IPS DF 4.7 (cell line): ENCODE data around the gene TWIST2.

Experiments
- DNase-seq: peaks from one replicate; pipeline ENCODE4 v3.0.0-alpha.2; 2013; ENCODE audit warnings: low spot score; ENCODE audit errors: extremely low read depth

Gene TWIST2

GRCh38 chr2:238855891-238856580 is 8.2 kb downstream of the TWIST2 start:
- no peak for DNase-seq

DNA sequence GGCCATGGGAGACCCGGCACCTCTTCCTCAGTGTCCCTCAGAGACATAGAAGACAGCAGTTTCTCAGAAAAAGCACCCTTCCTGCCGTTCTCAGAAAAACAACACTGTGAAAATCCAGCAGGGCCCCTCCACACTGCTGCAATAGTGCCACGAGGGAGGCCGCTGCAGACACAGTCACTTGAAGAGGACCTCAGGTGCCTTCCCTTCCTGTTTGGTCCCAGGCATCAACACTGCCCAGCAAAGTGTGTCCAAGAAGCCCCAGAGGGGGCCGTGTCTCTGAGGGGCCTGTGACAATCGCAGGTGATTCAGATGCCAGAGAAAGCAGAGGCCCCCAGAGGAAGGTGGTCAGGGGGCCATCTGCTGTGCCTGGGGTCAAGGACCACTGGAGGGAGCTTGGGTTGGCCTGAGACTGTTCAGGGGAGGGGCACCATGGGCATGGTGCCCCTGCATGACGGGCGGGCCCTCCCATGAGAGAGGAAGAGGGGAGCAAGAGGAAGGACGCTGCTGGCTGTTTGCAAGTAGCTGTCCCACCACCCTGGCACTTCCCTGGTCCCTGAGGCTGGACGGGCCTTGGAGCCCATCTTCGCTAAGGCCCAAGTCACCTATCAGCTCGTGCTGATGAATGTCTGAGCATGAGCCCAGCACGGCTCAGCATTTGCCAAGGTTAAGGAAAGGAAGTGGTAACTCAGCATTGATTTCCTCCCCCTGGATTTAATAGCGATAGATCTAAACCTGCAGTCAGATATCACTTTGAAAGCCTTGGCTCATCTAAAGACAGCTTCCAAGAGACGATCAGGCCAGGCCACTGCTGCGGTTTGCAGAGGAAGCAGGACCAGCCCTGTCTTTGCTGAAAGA is 9.1 kb downstream of the TWIST2 start:
- DNase-seq = no peak

DNA sequence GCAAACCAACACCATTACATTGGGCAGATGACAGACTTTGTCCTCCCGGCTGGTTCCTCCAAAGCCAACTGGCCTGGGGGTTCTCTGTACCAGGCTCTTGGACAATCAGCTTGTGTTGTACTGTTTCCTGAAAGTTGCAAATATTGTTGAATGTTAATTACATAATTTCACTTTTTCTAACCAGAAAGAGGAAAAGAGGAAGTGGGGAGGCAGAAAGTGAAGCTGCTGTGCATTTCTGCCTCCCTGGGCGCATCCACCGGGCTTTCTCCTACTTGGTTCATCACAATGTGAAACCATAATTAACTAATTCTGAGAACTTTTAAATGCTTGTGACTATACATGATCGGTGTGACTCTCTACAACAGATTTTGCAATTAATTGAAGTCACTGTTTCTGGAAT is 10.1 kb downstream of the TWIST2 start:
- DNase-seq = no peak

- no peak for DNase-seq
Measured at GRCh38 chr2:238859636-238860347, 11.9 kb downstream of the TWIST2 start.

- DNase-seq = no peak
Measured at GRCh38 chr2:238861013-238861730, 13.3 kb downstream of the TWIST2 start.

- DNase-seq = no peak
Measured at GRCh38 chr2:238861766-238862315, 14.0 kb downstream of the TWIST2 start.

GRCh38 chr2:238862701-238863100 is 14.8 kb downstream of the TWIST2 start:
- no peak for DNase-seq

- no peak for DNase-seq
Measured at GRCh38 chr2:238863231-238863630, 15.3 kb downstream of the TWIST2 start.

DNA sequence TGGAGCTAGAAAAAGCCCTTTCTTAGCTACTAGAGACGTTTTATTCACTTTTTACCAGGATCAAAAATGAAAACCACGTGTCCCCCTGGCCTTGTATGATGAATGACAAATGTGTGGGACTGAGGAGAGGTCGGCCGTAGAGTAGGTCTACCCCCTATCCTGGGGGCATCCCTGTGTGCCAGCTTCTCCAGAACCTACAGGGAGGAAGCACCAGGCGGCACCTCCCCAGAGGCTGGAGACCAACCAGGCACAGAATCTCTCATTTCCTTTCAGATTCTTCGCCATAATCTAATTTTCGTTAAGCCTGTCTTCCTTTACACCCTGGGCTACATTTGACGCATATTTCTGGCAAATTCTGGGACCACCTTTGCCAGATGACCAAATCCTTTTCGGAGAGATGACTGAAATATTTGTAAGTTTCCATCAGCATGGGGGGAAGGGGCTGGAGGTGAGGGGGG is 15.9 kb downstream of the TWIST2 start:
- no peak for DNase-seq

DNA sequence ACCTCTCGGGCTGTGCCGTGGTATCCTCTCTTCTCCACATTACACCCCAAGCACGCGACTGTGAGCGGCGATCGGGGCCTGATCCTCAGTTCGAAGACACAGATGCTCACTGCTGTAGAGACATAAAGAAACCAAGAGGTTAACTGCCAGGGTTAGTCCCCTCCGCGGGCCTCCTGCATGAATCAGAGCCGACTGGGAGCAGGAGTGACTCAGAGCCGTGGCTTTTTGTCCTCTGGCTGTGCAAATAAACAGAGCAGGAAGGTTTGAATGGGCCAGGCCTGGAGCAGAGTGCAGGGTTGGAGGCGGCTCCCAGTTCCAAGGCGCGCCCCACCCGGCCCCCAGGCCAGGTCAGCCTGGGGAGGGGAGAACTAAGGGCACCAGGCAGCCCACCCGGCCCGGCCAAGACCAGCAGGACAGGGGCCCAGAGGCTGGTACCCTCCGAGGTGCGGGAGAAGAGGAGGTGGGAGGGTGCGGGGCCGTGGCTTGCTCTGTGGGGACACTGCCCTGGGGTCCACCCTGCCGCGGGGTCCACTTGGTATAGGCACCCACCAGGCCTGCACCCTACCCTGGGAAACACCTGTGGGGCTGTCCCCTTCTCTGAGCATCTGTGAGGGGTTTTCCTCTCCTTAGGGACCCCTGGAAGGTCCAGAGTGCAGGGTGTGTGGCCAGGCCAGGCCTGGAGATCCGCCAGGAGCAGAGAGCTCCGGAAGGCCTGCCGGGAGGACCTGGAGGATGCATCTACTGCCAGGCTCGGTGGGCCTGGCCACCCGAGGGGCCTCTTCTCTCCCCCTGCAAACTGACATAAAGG is 16.5 kb downstream of the TWIST2 start:
- DNase-seq = peak; percentile 71

DNA sequence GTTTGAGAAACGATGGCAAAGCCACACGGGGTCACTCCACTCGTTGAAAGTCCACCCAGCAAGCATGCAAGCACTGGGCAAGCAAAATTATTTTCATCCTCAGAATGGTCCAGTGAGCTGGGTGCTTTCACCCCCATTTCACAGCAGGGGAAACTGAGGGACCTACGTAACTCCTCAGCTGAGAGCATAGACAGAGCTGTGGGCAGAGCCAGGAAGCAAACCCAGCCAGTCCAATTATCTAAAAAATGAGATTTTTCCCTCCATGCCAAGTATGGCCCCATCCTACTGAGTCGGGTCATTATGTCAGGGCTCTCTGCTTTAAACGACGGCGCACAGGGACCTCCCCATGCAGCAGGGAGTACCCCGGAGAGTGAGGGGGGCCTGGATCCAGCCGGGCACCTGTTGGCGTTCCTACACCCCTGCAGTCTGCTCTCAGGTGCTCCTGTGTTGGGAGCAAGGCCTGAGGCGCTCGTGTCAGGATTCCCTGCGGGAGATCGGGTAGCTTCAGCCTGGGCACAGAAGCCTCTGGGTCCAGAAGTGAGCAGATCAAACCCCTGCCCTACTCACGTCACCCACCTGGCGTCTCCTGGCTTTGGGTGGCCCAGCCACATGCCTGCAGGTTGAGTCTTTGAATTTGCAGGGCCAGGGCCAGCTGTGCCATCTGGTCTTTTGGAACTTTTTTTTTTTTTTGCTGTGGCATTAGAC is 17.3 kb downstream of the TWIST2 start:
- no peak for DNase-seq

DNA sequence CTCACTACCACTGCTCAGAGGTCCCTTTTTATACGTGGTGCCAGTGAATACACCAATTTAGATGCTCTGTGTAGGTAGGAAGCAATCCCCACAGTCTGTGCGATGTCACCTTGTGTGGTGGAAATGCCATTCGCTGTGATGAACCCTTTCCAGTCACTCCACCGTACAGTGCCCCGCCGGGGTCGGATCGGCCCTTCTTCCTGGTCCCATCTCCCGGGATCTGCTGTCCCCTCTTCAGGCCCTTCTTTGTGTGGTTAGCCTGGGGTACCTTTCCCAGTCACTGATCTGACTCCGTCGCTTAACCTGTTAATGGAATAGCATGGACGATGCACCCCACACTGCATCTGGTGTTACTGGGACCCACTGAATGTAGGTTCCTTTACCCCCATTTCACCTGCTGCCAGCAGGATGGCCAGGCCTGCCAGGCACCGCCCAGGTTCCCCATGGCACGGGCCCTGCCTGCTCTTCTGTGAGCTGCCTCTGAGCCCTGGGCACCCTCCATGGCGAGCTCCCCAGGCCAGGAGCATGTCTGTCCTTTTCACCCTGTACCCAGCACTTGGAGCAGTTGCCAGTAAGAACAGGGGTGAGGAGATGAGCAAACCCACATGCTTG is 18.0 kb downstream of the TWIST2 start:
- no peak for DNase-seq

- no peak for DNase-seq
Measured at GRCh38 chr2:238866656-238867277, 18.9 kb downstream of the TWIST2 start.

- DNase-seq = no peak
Measured at GRCh38 chr2:238868067-238868524, 20.2 kb downstream of the TWIST2 start.

- no peak for DNase-seq
Measured at GRCh38 chr2:238868616-238869292, 20.9 kb downstream of the TWIST2 start.

- DNase-seq = no peak
Measured at GRCh38 chr2:238869293-238870124, 21.6 kb downstream of the TWIST2 start.

DNA sequence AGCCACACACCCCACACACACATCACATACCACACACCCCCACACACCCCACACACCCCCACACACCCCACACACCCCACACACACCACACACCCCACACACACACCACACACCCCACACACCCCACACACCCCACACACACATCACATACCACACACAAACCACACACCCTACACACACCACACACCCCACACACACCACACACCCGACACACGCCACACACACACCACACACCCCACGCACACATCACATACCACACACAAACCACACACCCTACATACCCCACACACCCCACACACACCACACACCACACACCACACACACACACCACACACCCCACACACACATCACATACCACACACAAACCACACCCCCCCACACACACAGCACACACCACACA is 22.4 kb downstream of the TWIST2 start:
- no peak for DNase-seq
